ENCODE measurements around the gene CKAP5.

DNA sequence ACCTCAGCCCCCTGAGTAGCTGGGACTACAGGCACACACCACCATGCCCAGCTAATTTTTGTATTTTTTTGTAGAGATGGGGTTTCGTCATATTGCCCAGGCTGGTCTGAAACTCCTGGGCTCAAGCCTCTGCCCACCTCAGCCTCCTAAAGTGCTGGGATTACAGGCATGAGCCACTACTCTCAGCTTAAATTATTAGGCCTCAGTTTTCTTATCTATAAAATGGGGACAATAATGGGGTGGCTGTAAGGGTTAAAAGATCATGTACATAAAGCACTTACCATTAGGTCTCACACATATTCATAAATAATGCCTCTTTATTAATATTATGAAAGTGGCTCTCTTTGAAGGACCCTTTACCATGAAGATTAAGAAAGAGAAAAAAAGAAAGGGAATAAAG lies 31.5 kb upstream of the CKAP5 start:
- TF ChIP-seq ZFP3 (CRISPR knock-in tag; IDR thresholded peaks at IDR 0.05) (no peak), ISL1 (CRISPR knock-in tag; IDR thresholded peaks at IDR 0.05) (no peak), TOX (CRISPR knock-in tag; IDR thresholded peaks at IDR 0.05; ENCODE audit: borderline replicate concordance) (no peak), RARB (CRISPR knock-in tag; IDR thresholded peaks at IDR 0.05) (no peak), ZC3H10 (CRISPR knock-in tag; IDR thresholded peaks at IDR 0.05) (no peak), CSDC2 (CRISPR knock-in tag; IDR thresholded peaks at IDR 0.05) (no peak)
- TF ChIP-seq, protein P1, sequence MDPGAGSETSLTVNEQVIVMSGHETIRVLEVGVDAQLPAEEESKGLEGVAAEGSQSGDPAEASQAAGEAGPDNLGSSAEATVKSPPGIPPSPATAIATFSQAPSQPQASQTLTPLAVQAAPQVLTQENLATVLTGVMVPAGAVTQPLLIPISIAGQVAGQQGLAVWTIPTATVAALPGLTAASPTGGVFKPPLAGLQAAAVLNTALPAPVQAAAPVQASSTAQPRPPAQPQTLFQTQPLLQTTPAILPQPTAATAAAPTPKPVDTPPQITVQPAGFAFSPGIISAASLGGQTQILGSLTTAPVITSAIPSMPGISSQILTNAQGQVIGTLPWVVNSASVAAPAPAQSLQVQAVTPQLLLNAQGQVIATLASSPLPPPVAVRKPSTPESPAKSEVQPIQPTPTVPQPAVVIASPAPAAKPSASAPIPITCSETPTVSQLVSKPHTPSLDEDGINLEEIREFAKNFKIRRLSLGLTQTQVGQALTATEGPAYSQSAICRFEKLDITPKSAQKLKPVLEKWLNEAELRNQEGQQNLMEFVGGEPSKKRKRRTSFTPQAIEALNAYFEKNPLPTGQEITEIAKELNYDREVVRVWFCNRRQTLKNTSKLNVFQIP (CRISPR knock-in tag; IDR thresholded peaks at IDR 0.05; ENCODE audit: borderline replicate concordance, low read depth) = no peak
- TF ChIP-seq, protein P2, sequence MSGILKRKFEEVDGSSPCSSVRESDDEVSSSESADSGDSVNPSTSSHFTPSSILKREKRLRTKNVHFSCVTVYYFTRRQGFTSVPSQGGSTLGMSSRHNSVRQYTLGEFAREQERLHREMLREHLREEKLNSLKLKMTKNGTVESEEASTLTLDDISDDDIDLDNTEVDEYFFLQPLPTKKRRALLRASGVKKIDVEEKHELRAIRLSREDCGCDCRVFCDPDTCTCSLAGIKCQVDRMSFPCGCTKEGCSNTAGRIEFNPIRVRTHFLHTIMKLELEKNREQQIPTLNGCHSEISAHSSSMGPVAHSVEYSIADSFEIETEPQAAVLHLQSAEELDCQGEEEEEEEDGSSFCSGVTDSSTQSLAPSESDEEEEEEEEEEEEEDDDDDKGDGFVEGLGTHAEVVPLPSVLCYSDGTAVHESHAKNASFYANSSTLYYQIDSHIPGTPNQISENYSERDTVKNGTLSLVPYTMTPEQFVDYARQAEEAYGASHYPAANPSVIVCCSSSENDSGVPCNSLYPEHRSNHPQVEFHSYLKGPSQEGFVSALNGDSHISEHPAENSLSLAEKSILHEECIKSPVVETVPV (CRISPR knock-in tag; IDR thresholded peaks at IDR 0.05) = no peak
